Breast epithelium (tissue), 4 donors: ENCODE data around the gene FAAP20. TPM values are rescaled to one million over a fixed set of nuclear protein-coding genes. Genes with fewer than 3 reads are reported as not detected.
A peak's percentile ranks its signal among the peaks of the same experiment; 100 is the strongest.

ENCODE experiments used
- DNase-seq, 2 donors: peaks; one replicate each; pipeline ENCODE4 v3.0.0-alpha.2; 2019; ENCODE audit warnings: low spot score in 2 of 2
- H3K27ac ChIP-seq, 2 donors: fragments of 200-600 bp; sonication (generic) in 1 of 2; one replicate each; pipeline ENCODE4 v1.5.1; 2016 to 2019; ENCODE audit warnings: mild to moderate bottlenecking in 1 of 2
- H3K27me3 ChIP-seq, 2 donors: fragments of 200-600 bp; sonication (generic) in 1 of 2; one replicate each; pipeline versions ENCODE4 v1.5.1 to v1.6.0; 2017 to 2019; ENCODE audit warnings: control low read depth in 1 of 2, mild to moderate bottlenecking in 1 of 2
- H3K36me3 ChIP-seq: fragments of 200-600 bp; one replicate; pipeline ENCODE4 v1.5.1; 2019
- H3K4me1 ChIP-seq, 2 donors: fragments of 200-600 bp; sonication (generic); one replicate each; pipeline ENCODE4 v1.5.1; 2016 to 2019; ENCODE audit warnings: control low read depth in 1 of 2
- H3K4me3 ChIP-seq, 3 donors: fragments of 200-600 bp; sonication (generic); 1 replicate in 2 of 3; 2 replicates in 1 of 3; pipeline ENCODE4 v1.5.1; 2016 to 2019; ENCODE audit warnings: mild to moderate bottlenecking in 3 of 3, moderate library complexity in 2 of 3
- H3K9me3 ChIP-seq, 2 donors: fragments of 200-600 bp; sonication (generic) in 1 of 2; one replicate each; pipeline ENCODE4 v1.5.1; 2016 to 2019; ENCODE audit warnings: control low read depth in 1 of 2
- CTCF ChIP-seq, 3 donors: fragments of 450-650 bp; IDR thresholded peaks; one replicate each; pipeline ENCODE4 v1.5.1; 2016 to 2017; ENCODE audit warnings: antibody characterized with exemption in 3 of 3, mild to moderate bottlenecking in 3 of 3, moderate library complexity in 3 of 3
- POLR2A ChIP-seq: fragments of 450-650 bp; IDR thresholded peaks from one replicate; pipeline ENCODE4 v1.6.1; 2016; ENCODE audit warnings: antibody characterized with exemption, mild to moderate bottlenecking, moderate library complexity
- POLR2AphosphoS5 ChIP-seq, 3 donors: sonication (generic); formaldehyde crosslinking; IDR thresholded peaks; one replicate each; pipeline ENCODE4 v1.6.1; 2017; ENCODE audit warnings: antibody characterized with exemption in 3 of 3
- intact Hi-C: fragments of 100-400 bp; cut with DNase I; formaldehyde crosslinking; loops from one replicate; pipeline ENCODE4 v1.15.1; 2023; ENCODE audit warnings: low total_unique reads
- total RNA-seq, 3 donors: library from RNA; depleted of rRNA; stranded (reverse); fragments of >200 nt; gene quantifications; one replicate each; pipeline ENCODE4 v1.1.0, GENCODE V29; 2016

The FAAP20 gene
- total RNA-seq, 3 donors from 2014 or later: 28.6 to 33.1 (median 29.9) TPM

GRCh38 chr1:2239013-2239370, 44.4 kb upstream of the FAAP20 start:
- peak overlapping the region in 1 of 3 donors; percentile 29 for H3K4me3 ChIP-seq
- no peaks in the 10 kb centered on the region for H3K9me3 ChIP-seq
- intact Hi-C loops: no loop called here
- H3K4me1 ChIP-seq: peaks cover 51 to 68% of the 10 kb centered on the region in 2 donors
- no peaks in the 10 kb centered on the region for H3K27me3 ChIP-seq
- no peak for DNase-seq
- H3K36me3 ChIP-seq: no peaks in the 10 kb centered on the region
- TF ChIP-seq POLR2A (no peak), CTCF (IDR thresholded peaks at IDR 0.05) (no peak), POLR2AphosphoS5 (IDR thresholded peaks at IDR 0.05) (no peak)
- H3K27ac ChIP-seq: peak overlapping the region; percentile 88 to 96

- Histone ChIP-seq H3K9me3 (no peaks in the 10 kb centered on the region), H3K4me3 (peak overlapping the region in 1 of 3 donors; percentile 29), H3K36me3 (no peaks in the 10 kb centered on the region), H3K4me1 (peaks cover 52 to 73% of the 10 kb centered on the region in 2 donors), H3K27me3 (no peaks in the 10 kb centered on the region), H3K27ac (peak overlapping the region; percentile 88 to 96)
- DNase-seq: no peak
- intact Hi-C loops: no loop called here
- TF ChIP-seq POLR2A (no peak), CTCF (IDR thresholded peaks at IDR 0.05) (no peak), POLR2AphosphoS5 (IDR thresholded peaks at IDR 0.05) (no peak)
These were observed 43.9 kb upstream of the FAAP20 start for GRCh38 chr1:2238361-2239012.

GRCh38 chr1:2237773-2238172, 43.2 kb upstream of the FAAP20 start:
- Histone ChIP-seq H3K4me1 (peaks cover 54 to 81% of the 10 kb centered on the region in 2 donors), H3K36me3 (no peaks in the 10 kb centered on the region)
- DNase-seq: no peak

GRCh38 chr1:2236695-2237677, 42.4 kb upstream of the FAAP20 start:
- Histone ChIP-seq H3K27me3 (no peaks in the 10 kb centered on the region), H3K9me3 (no peaks in the 10 kb centered on the region), H3K36me3 (no peaks in the 10 kb centered on the region), H3K4me1 (peaks cover 59 to 87% of the 10 kb centered on the region in 2 donors), H3K27ac (peak overlapping the region; percentile 88 to 96), H3K4me3 (peak overlapping the region in 1 of 3 donors; percentile 29)
- no peak for DNase-seq
- no peak for TF ChIP-seq CTCF (IDR thresholded peaks at IDR 0.05)
- TF ChIP-seq POLR2A: no peak
- no peak for TF ChIP-seq POLR2AphosphoS5 (IDR thresholded peaks at IDR 0.05)
- intact Hi-C loops: no loop called here

More at GRCh38 chr1:2237773-2238172, 43.2 kb upstream of the FAAP20 start:
- Histone ChIP-seq H3K9me3 (no peaks in the 10 kb centered on the region), H3K4me3 (peak overlapping the region in 1 of 3 donors; percentile 29), H3K27me3 (no peaks in the 10 kb centered on the region), H3K27ac (peak overlapping the region; percentile 88 to 96)
- no peak for TF ChIP-seq CTCF (IDR thresholded peaks at IDR 0.05)
- no peak for TF ChIP-seq POLR2AphosphoS5 (IDR thresholded peaks at IDR 0.05)
- no peak for TF ChIP-seq POLR2A
- intact Hi-C loops: no loop called here
